HG03039 (cell line): Measurements from ENCODE around the gene PLD5.

Experiments
- ATAC-seq: cut with Tn5 transposase; IDR thresholded peaks from one replicate; pipeline ENCODE4 v1.9.1; 2021; ENCODE audit warnings: mild to moderate bottlenecking, moderate library complexity; ENCODE audit not compliant: unreplicated experiment

Gene PLD5

GRCh38 chr1:242524571-242525359 is at the start of gene PLD5:
Gene PLD5, minus strand, starts transcription at chr1:242524697.
- no peak for ATAC-seq

- no peak for ATAC-seq
Measured at GRCh38 chr1:242569867-242570266, 45.4 kb upstream of the PLD5 start.

GRCh38 chr1:242568666-242569065 is 44.2 kb upstream of the PLD5 start:
- no peak for ATAC-seq

- ATAC-seq = no peak
Measured at GRCh38 chr1:242567596-242567995, 43.1 kb upstream of the PLD5 start.

- no peak for ATAC-seq
Measured at GRCh38 chr1:242556759-242557158, 32.3 kb upstream of the PLD5 start.

DNA sequence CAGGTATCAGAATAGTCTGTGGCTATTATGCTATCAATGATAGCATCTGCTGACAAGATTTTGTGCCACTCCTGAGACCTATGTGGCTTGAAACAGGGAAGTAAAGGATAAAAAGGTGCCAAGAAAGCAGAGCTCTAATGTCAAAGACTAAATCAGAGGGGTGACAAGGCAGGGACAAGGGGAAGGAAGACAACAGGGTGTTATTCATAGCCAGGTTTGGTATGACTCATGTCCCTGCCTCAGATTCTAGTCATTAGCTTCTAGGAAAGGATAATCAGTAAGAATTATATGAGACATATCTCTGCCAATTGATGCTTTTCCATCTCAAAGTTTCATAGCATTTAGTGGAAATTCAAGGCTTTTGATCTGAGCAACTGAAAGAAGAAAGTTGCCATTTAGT is 31.8 kb upstream of the PLD5 start:
- ATAC-seq = no peak

GRCh38 chr1:242554577-242554976 is 30.1 kb upstream of the PLD5 start:
- no peak for ATAC-seq

- ATAC-seq = no peak
Measured at GRCh38 chr1:242546849-242547729, 22.6 kb upstream of the PLD5 start.

DNA sequence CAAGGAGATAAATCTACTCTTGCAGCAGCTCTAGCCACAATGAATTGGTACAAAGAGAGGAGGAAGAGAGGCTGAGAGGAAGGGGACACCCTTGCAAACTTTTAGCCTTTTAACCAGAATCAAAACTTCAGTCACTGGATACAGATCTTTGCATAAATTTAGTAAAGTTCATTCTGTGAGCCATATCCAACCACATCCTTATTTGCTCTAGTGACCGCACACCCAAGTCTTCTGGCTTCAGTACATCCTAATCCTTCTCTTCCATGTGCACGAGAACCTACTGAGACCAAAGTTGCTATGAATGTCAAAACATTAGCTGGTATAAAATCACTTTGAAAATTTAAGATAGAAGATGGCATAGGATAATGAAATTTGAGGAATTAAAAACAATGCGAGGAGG is 21.9 kb upstream of the PLD5 start:
- no peak for ATAC-seq

DNA sequence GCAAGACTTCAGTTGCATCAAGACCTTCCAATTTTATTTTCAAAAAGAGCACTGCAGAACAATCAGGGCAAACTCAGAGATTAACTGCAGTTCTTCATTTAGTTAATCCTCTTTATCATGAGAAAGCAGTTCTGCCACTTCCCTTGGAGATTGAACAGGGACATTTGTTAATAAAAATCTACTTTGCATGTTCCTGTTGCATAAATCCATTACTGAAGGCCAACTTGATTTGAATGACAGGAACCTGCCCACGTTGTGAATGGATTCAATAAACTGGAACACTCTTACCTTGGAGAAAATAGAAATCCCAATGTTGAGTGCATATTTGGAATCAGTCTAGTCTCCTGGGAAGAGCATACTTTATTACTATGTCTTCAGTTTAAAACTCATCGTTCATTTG is 19.6 kb upstream of the PLD5 start:
- no peak for ATAC-seq

DNA sequence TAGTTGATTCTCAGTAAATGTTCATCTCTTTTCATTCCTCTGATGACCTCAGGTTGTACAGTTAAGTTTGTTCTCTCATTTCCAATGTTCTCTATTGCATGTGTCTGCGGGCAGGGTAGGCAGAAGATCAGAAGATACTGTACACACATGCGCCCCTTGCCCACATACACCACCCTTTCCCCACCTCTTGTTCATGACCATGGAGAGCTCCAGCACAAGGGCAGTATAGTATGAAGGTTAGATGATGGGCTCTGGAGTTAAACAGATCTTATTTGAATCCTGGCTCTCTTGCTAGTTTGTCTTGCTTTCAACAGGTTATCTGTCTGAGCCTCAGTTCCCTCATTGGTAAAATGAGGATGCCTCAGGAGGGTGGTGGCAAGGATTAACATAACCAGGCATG is 17.8 kb upstream of the PLD5 start:
- ATAC-seq = no peak

- no peak for ATAC-seq
Measured at GRCh38 chr1:242535986-242536385, 11.5 kb upstream of the PLD5 start.

- ATAC-seq = no peak
Measured at GRCh38 chr1:242534753-242535152, 10.3 kb upstream of the PLD5 start.

DNA sequence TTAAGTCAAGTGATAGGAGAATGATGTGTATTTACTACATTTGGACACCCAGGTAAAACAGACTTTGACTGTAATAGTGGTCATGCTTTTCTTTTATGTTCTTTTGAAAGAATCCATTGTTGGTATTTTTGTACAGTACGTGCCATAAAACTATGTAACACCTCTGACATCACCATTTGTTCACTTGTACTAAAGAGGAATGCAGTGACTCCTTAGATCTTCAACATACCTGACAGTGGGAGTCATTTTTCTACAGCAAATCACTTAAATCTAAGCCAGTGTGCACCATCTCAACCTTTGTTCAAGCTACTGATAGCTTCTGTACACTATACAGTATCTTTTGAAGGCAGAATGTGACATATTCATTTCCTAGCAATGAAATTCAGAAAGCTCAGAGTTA is 6.3 kb upstream of the PLD5 start:
- ATAC-seq = no peak

GRCh38 chr1:242525769-242526168 is 1.3 kb upstream of the PLD5 start:
- ATAC-seq = no peak

DNA sequence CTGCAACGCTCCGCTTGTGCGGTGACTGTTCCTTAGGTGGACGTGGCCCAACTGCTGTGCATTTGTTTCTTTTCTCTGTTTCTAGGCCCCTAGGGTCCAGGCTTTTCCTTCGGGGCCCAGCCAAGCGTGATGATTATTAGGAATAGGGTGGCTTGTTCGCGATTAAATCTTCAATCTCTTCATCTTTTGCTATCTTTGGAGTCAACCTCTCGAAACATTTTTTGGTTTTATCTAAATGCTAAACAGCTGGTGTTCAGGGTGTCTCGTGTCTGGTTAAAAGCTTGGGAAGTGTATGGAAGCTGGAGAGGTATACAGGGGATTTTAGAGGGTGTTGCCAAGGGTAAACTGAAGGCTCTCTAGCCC is 844 bp upstream of the PLD5 start:
- ATAC-seq = no peak

GRCh38 chr1:242523719-242524570 is 552 bp downstream of the PLD5 start:
- no peak for ATAC-seq

DNA sequence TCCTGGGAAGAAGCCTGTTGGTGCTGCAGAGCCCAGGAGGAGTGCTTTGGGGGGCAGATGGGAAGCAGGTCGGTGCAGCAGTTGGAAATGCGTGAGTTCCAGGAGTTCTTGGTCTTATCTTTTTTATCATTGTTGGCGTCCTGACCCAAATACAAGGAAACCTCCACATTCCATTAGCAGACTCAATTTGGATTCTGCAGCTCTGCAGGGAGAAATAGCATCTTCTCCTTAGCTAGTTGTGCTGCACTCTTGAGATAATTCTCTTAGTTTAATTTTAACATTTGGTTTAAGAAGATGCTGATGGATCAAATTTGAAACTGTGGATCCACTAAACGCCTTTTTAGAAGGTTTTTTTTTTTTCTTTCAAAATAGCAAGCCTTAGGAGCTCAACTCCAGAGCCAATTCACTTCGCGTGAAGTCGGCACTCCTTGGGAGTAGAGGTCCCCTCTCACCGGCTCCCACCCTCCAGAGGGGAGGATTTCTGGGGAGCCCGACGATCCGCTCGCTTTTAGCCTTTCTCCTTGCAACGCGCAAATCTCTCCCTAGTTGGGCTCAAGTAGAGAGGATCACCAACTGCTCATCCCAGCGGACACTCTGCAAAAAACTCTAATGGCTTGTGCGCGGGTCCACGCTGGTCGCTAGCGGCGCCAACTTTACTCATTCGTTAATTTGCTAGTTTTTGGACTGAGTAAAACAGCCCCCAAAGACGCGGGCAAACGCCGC is 1.3 kb downstream of the PLD5 start:
- ATAC-seq = no peak

GRCh38 chr1:242522304-242522945 is 2.1 kb downstream of the PLD5 start:
- ATAC-seq = no peak

DNA sequence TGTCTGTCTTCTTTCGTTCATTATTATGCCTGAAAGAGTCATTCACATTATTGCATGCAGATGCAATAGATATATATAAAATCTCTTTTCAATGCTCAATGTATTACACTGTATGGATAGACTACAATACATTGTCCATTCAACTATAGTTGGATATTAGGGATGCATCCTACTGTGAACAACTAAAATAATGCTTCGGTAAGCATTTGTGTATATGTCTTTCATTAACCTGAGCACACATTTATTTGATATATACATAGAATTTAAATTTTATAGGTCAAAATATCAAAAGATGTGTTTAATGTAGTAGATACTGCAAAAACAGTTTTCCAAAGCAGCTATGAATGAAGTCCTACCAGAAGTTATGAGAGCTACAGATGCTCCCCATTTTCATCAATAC is 8.9 kb downstream of the PLD5 start:
- ATAC-seq = no peak
